Measurements from ENCODE around the gene PRLR.

GRCh38 chr5:35012365-35012764 is 217.9 kb downstream of the PRLR start:
- TF ChIP-seq EP300 (IDR thresholded peaks at IDR 0.05; ENCODE audit: borderline replicate concordance) (no peak), REST (IDR thresholded peaks at IDR 0.05; ENCODE audit: low read depth) (no peak), USF1 (IDR thresholded peaks at IDR 0.05) (no peak), CEBPB (IDR thresholded peaks at IDR 0.05) (no peak), TAF1 (IDR thresholded peaks at IDR 0.05; ENCODE audit: low read depth) (no peak), RAD21 (IDR thresholded peaks at IDR 0.05; ENCODE audit: low read depth) (no peak), YY1 (IDR thresholded peaks at IDR 0.05; ENCODE audit: low read depth) (no peak), MAX (IDR thresholded peaks at IDR 0.05) (no peak), ZBTB7A (IDR thresholded peaks at IDR 0.05; ENCODE audit: low read depth) (no peak), TCF12 (IDR thresholded peaks at IDR 0.05; ENCODE audit: low read depth) (no peak), CREB1 (IDR thresholded peaks at IDR 0.05; ENCODE audit: low read depth) (no peak), TEAD4 (IDR thresholded peaks at IDR 0.05) (no peak)

Measured in Ishikawa (cell line).